Suppressor macrophage treated with lipopolysaccharide for 1 hour (primary cell): ENCODE results near the gene ECE1.

ENCODE experiments used
- DNase-seq, 3 donors: peaks; one replicate each; pipeline ENCODE4 v3.0.0-alpha.2; 2020 to 2022

The ECE1 gene

GRCh38 chr1:21289700-21290545 lies at the start of gene ECE1:
Gene ECE1, minus strand, starts transcription at chr1:21290463. Its CDS starts 49 bp downstream, at chr1:21290414.
- DNase-seq = peak; percentile 55 to 82 (median 63)

- DNase-seq = no peak
Observed at GRCh38 chr1:21339356-21340229, 49.3 kb upstream of the ECE1 start.

- DNase-seq = no peak
Observed at GRCh38 chr1:21338573-21339355, 48.5 kb upstream of the ECE1 start.

GRCh38 chr1:21337928-21338572 lies 47.8 kb upstream of the ECE1 start:
- DNase-seq = peak; percentile 68 to 82 (median 79)

- peak in 2 of 3 donors; percentile 39 to 42 for DNase-seq
Observed at GRCh38 chr1:21337454-21337927, 47.2 kb upstream of the ECE1 start.

GRCh38 chr1:21337010-21337437 lies 46.8 kb upstream of the ECE1 start:
- no peak for DNase-seq

- DNase-seq = no peak
Observed at GRCh38 chr1:21335750-21336224, 45.5 kb upstream of the ECE1 start.

GRCh38 chr1:21335088-21335691 lies 44.9 kb upstream of the ECE1 start:
- no peak for DNase-seq

- DNase-seq = peak; percentile 96 to 98 (median 97)
Observed at GRCh38 chr1:21334214-21335087, 44.2 kb upstream of the ECE1 start.

- no peak for DNase-seq
Observed at GRCh38 chr1:21333824-21334213, 43.6 kb upstream of the ECE1 start.

GRCh38 chr1:21332554-21333311 lies 42.5 kb upstream of the ECE1 start:
- DNase-seq = peak; percentile 48 to 68 (median 65)

GRCh38 chr1:21331752-21332478 lies 41.7 kb upstream of the ECE1 start:
- DNase-seq = peak; percentile 38 to 62 (median 49)

GRCh38 chr1:21330544-21330943 lies 40.3 kb upstream of the ECE1 start:
- peak; percentile 27 to 62 (median 31) for DNase-seq

GRCh38 chr1:21329209-21329844 lies 39.1 kb upstream of the ECE1 start:
- DNase-seq = no peak

GRCh38 chr1:21327566-21328323 lies 37.5 kb upstream of the ECE1 start:
- DNase-seq = no peak

GRCh38 chr1:21326861-21327344 lies 36.6 kb upstream of the ECE1 start:
- no peak for DNase-seq

GRCh38 chr1:21325731-21326387 lies 35.6 kb upstream of the ECE1 start:
- DNase-seq = peak in 1 of 3 donors; percentile 19
